Regular cardiac myocyte (primary cell): Measurements from ENCODE around the gene ARHGAP11A. TPM values are rescaled to one million over a fixed set of nuclear protein-coding genes. Genes with fewer than 3 reads are reported as not detected.

Experiments
- total RNA-seq: library from RNA; depleted of rRNA; stranded (reverse); fragments of >200 nt; gene quantifications from 2 replicates; pipeline ENCODE4 v1.2.3, GENCODE V29; 2014

Gene ARHGAP11A, protein sequence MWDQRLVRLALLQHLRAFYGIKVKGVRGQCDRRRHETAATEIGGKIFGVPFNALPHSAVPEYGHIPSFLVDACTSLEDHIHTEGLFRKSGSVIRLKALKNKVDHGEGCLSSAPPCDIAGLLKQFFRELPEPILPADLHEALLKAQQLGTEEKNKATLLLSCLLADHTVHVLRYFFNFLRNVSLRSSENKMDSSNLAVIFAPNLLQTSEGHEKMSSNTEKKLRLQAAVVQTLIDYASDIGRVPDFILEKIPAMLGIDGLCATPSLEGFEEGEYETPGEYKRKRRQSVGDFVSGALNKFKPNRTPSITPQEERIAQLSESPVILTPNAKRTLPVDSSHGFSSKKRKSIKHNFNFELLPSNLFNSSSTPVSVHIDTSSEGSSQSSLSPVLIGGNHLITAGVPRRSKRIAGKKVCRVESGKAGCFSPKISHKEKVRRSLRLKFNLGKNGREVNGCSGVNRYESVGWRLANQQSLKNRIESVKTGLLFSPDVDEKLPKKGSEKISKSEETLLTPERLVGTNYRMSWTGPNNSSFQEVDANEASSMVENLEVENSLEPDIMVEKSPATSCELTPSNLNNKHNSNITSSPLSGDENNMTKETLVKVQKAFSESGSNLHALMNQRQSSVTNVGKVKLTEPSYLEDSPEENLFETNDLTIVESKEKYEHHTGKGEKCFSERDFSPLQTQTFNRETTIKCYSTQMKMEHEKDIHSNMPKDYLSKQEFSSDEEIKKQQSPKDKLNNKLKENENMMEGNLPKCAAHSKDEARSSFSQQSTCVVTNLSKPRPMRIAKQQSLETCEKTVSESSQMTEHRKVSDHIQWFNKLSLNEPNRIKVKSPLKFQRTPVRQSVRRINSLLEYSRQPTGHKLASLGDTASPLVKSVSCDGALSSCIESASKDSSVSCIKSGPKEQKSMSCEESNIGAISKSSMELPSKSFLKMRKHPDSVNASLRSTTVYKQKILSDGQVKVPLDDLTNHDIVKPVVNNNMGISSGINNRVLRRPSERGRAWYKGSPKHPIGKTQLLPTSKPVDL
- total RNA-seq, result 7.3 and 40.3 TPM in 2 replicates

GRCh38 chr15:32615051-32615870, at the start of gene ARHGAP11A:
Gene ARHGAP11A (plus strand): TSS chr15:32615504. CDS start chr15:32616212, 708 bp downstream.

GRCh38 chr15:32593151-32593550, 22.2 kb upstream of the ARHGAP11A start, which contains the start of gene GOLGA8N:
Gene GOLGA8N (plus strand): TSS chr15:32593456.

GRCh38 chr15:32641517-32642059, 26.3 kb downstream of the ARHGAP11A start, which contains the start of gene SCG5:
Gene SCG5 (plus strand): TSS chr15:32641710. CDS start chr15:32643593, 1,883 bp downstream.

Other genes starting within 250 kb of the ARHGAP11A start
- 0.28 TPM in 1 of 2 replicates, not detected in the other for gene GOLGA8K, start 212.2 kb upstream of the ARHGAP11A start, total RNA-seq
- gene GOLGA8O, start 159.9 kb upstream of the ARHGAP11A start, total RNA-seq, result 0.56 and 0.58 TPM in 2 replicates
- gene GOLGA8N, start 22.0 kb upstream of the ARHGAP11A start, total RNA-seq, result 1.3 and 9.3 TPM in 2 replicates
- 9.0 and 54.4 TPM in 2 replicates for gene SCG5, start 26.2 kb downstream of the ARHGAP11A start, total RNA-seq
- 84.7 and 543 TPM in 2 replicates for gene GREM1, start 102.5 kb downstream of the ARHGAP11A start, total RNA-seq